OCI-M1 (cell line): ENCODE results near the gene GFOD2.

ENCODE experiments used
- DNase-seq: peaks from one replicate; lab custom pipeline; 2025; lab: John Stamatoyannopoulos, UW

The GFOD2 gene

GRCh38 chr16:67731753-67732095, 12.6 kb upstream of the GFOD2 start:
- no peak for DNase-seq

- no peak for DNase-seq
Measured at GRCh38 chr16:67731071-67731752, 12.1 kb upstream of the GFOD2 start.

GRCh38 chr16:67730326-67730725, 11.2 kb upstream of the GFOD2 start:
- DNase-seq: no peak

- no peak for DNase-seq
Measured at GRCh38 chr16:67729636-67730248, 10.6 kb upstream of the GFOD2 start.

GRCh38 chr16:67727521-67728485, 8.7 kb upstream of the GFOD2 start:
- no peak for DNase-seq

GRCh38 chr16:67726106-67727034, 7.3 kb upstream of the GFOD2 start:
- DNase-seq: no peak

GRCh38 chr16:67723911-67724305, 4.8 kb upstream of the GFOD2 start:
- no peak for DNase-seq

- no peak for DNase-seq
Measured at GRCh38 chr16:67723151-67723910, 4.2 kb upstream of the GFOD2 start.

GRCh38 chr16:67720236-67720635, 1.1 kb upstream of the GFOD2 start:
- DNase-seq: no peak

- DNase-seq: peak; percentile 69
Measured at GRCh38 chr16:67719778-67720144, 645 bp upstream of the GFOD2 start.

- DNase-seq: peak; percentile 30
Measured at GRCh38 chr16:67718668-67719047, 458 bp downstream of the GFOD2 start.

- no peak for DNase-seq
Measured at GRCh38 chr16:67716097-67716496, 3.0 kb downstream of the GFOD2 start.

- DNase-seq: no peak
Measured at GRCh38 chr16:67714522-67714921, 4.6 kb downstream of the GFOD2 start.

GRCh38 chr16:67713647-67714273, 5.4 kb downstream of the GFOD2 start:
- DNase-seq: no peak

- no peak for DNase-seq
Measured at GRCh38 chr16:67710607-67711006, 8.5 kb downstream of the GFOD2 start.

- DNase-seq: no peak
Measured at GRCh38 chr16:67709050-67709449, 10.1 kb downstream of the GFOD2 start.

GRCh38 chr16:67708368-67708771, 10.7 kb downstream of the GFOD2 start:
- no peak for DNase-seq

- DNase-seq: no peak
Measured at GRCh38 chr16:67707790-67708189, 11.3 kb downstream of the GFOD2 start.

GRCh38 chr16:67707210-67707609, 11.9 kb downstream of the GFOD2 start:
- DNase-seq: no peak

- DNase-seq: no peak
Measured at GRCh38 chr16:67704110-67704509, 15.0 kb downstream of the GFOD2 start.

- DNase-seq: no peak
Measured at GRCh38 chr16:67703626-67704025, 15.5 kb downstream of the GFOD2 start.
